ENCODE measurements around the gene TAS2R14. TPM values are rescaled to one million over a fixed set of nuclear protein-coding genes. Genes with fewer than 3 reads are reported as not detected.

The TAS2R14 gene
- total RNA-seq, 2 donors from 2014 or later, result 2.4 to 2.9 TPM

- Mint-ChIP-seq H3K4me1 (peaks cover 17% of the 10 kb centered on the region), H3K4me3 (no peak overlapping the region), H3K27me3 (no peaks in the 10 kb centered on the region), H3K36me3 (ENCODE audit: low read depth) (no peaks in the 10 kb centered on the region), H3K27ac (no peak overlapping the region)
- no peaks in the 10 kb centered on the region for H3K9me3 ChIP-seq (ENCODE audit: control insufficient read depth, low read length, poor library complexity, severe bottlenecking)
- DNase-seq (no peak), ATAC-seq (no peak)
These were observed 3.0 kb upstream of the TAS2R14 start for GRCh38 chr12:10941916-10942607.

- ATAC-seq, result no peak
- H3K4me1 Mint-ChIP-seq, result peaks cover 20% of the 10 kb centered on the region
These were observed 2.3 kb upstream of the TAS2R14 start for GRCh38 chr12:10941369-10941768.

DNA sequence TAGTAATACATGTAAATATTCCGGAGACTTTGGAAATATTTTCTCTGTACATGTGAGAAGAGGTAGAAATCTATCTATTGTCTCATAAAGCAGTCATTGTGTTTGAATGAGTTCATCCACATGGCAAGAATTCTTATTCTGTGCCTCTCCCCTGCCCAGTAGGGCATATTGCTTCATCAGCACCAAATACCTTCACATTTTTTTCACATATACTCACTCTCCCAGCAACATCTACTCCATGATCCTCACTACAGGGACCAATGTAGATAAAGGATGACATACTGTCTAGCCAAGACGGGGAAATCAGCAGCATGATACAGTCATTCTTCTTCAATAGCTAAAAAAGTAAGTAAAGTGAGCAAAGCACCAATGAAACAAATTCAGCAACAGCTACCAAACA, 1.3 kb upstream of the TAS2R14 start:
- DNase-seq, result no peak
- H3K36me3 Mint-ChIP-seq (ENCODE audit: low read depth), result no peaks in the 10 kb centered on the region
- H3K4me3 Mint-ChIP-seq, result no peak overlapping the region
- H3K27me3 Mint-ChIP-seq, result no peaks in the 10 kb centered on the region
- no peak for ATAC-seq
- no peak overlapping the region for H3K27ac Mint-ChIP-seq
- no peaks in the 10 kb centered on the region for H3K9me3 ChIP-seq (ENCODE audit: control insufficient read depth, low read length, poor library complexity, severe bottlenecking)
- H3K4me1 Mint-ChIP-seq, result peaks cover 21% of the 10 kb centered on the region

More at GRCh38 chr12:10941369-10941768, 2.3 kb upstream of the TAS2R14 start:
- H3K4me3 Mint-ChIP-seq, result no peak overlapping the region
- H3K36me3 Mint-ChIP-seq (ENCODE audit: low read depth), result no peaks in the 10 kb centered on the region
- H3K9me3 ChIP-seq (ENCODE audit: control insufficient read depth, low read length, poor library complexity, severe bottlenecking), result no peaks in the 10 kb centered on the region
- H3K27ac Mint-ChIP-seq, result no peak overlapping the region
- H3K27me3 Mint-ChIP-seq, result no peaks in the 10 kb centered on the region
- no peak for DNase-seq

GRCh38 chr12:10936506-10936905, 2.6 kb downstream of the TAS2R14 start:
- no peaks in the 10 kb centered on the region for H3K36me3 Mint-ChIP-seq (ENCODE audit: low read depth)
- no peak for ATAC-seq
- no peaks in the 10 kb centered on the region for H3K9me3 ChIP-seq (ENCODE audit: control insufficient read depth, low read length, poor library complexity, severe bottlenecking)
- peaks cover 11% of the 10 kb centered on the region for H3K4me1 Mint-ChIP-seq
- no peaks in the 10 kb centered on the region for H3K27me3 Mint-ChIP-seq
- H3K4me3 Mint-ChIP-seq, result no peak overlapping the region
- DNase-seq, result no peak
- no peak overlapping the region for H3K27ac Mint-ChIP-seq

DNA sequence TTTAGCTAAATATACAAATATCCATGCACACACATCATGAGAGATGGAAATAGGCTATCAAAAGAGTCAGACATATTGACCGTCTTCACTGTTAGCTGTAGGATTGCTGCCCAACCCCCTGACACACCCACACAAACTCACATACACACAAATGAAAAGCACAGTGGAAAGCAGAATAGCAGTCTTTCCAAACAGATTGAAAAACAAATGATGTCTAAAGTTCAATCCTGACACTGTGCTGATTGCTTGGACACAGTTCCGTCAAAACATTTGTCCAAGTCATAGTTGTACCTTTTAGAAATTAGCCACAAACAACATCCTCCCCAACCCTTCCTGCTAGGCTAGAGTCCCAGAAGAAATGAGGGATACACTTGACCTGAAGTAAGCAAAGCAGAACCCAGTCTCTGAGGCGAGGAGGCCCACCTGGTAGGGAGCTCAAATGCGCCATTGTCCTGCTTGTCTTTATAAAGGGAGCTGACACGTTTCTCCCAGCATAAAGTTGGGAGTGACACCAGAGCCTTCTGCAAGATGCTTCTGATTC, 10.2 kb downstream of the TAS2R14 start, which contains the start of gene PRH2:
Gene PRH2, plus strand, starts transcription at position 491 of the 541 bp plus-strand sequence. Its CDS starts 38 bp downstream, at position 529.
- no peaks in the 10 kb centered on the region for H3K27me3 Mint-ChIP-seq
- peaks cover 2% of the 10 kb centered on the region for H3K36me3 Mint-ChIP-seq (ENCODE audit: low read depth)
- no peak within 1 kb of the TSS for H3K27ac Mint-ChIP-seq
- no peaks in the 10 kb centered on the region for H3K4me1 Mint-ChIP-seq
- no peak for DNase-seq
- H3K9me3 ChIP-seq (ENCODE audit: control insufficient read depth, low read length, poor library complexity, severe bottlenecking), result no peaks in the 10 kb centered on the region
- ATAC-seq, result no peak
- H3K4me3 Mint-ChIP-seq, result no peak within 1 kb of the TSS

DNA sequence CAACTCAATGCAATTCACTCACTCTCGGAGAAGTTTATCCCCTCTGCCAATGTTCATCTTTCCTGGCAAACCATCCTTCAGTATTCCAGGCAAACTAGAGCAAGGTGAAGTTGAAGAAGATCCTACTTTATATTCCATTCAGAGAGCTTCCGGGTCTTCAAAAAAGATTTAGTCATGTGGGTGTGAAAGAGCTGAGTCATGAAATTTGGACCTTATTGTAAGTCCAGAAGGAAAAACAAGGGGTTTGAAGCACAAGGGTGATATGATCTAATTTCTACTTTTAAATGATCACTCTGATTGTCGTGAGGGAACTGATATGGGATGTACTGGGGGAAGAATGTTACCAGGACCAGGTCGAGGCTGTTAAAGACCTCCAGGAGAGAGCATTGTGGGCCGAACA, 12.8 kb downstream of the TAS2R14 start:
- ATAC-seq, result no peak
- Mint-ChIP-seq H3K27ac (no peak overlapping the region), H3K4me3 (no peak overlapping the region), H3K4me1 (no peaks in the 10 kb centered on the region), H3K27me3 (no peaks in the 10 kb centered on the region), H3K36me3 (ENCODE audit: low read depth) (peaks cover 2% of the 10 kb centered on the region)
- H3K9me3 ChIP-seq (ENCODE audit: control insufficient read depth, low read length, poor library complexity, severe bottlenecking), result no peaks in the 10 kb centered on the region
- DNase-seq, result no peak

- ATAC-seq (no peak), DNase-seq (no peak)
- Mint-ChIP-seq H3K27me3 (no peaks in the 10 kb centered on the region), H3K4me1 (no peaks in the 10 kb centered on the region), H3K36me3 (ENCODE audit: low read depth) (no peaks in the 10 kb centered on the region), H3K4me3 (no peak overlapping the region), H3K27ac (no peak overlapping the region)
- H3K9me3 ChIP-seq (ENCODE audit: control insufficient read depth, low read length, poor library complexity, severe bottlenecking), result no peaks in the 10 kb centered on the region
These were observed 19.3 kb downstream of the TAS2R14 start for GRCh38 chr12:10919809-10920208.

GRCh38 chr12:10910380-10910779, 28.7 kb downstream of the TAS2R14 start:
- H3K9me3 ChIP-seq (ENCODE audit: control insufficient read depth, low read length, poor library complexity, severe bottlenecking), result no peaks in the 10 kb centered on the region
- no peaks in the 10 kb centered on the region for H3K27me3 Mint-ChIP-seq
- no peaks in the 10 kb centered on the region for H3K4me1 Mint-ChIP-seq
- no peak for ATAC-seq
- no peak for DNase-seq
- no peak overlapping the region for H3K4me3 Mint-ChIP-seq
- no peaks in the 10 kb centered on the region for H3K36me3 Mint-ChIP-seq (ENCODE audit: low read depth)
- H3K27ac Mint-ChIP-seq, result no peak overlapping the region

DNA sequence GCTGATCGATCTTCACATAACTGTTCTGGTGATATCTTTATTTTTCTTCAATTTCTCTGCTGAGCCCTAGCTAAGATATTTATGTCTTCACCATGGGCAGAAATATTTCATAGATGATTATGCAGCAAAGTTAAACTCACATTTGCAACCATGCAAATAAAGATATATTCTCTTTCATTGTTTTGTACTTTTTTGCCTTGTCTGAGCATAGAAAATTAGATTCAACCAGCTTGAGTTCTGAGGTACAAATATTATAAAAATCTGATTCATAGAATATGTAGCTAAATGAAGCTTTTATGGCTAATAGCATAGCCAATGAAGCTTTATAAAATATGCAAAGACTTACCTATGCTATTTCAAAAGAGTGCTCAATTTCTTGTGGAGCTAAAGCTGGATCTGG, 29.6 kb downstream of the TAS2R14 start, which contains the start of gene TAS2R13:
Gene TAS2R13, minus strand, starts transcription at position 101 of the 400 bp plus-strand sequence. CDS start 264 bp downstream, outside the sequence.
- no peaks in the 10 kb centered on the region for H3K36me3 Mint-ChIP-seq (ENCODE audit: low read depth)
- no peaks in the 10 kb centered on the region for H3K9me3 ChIP-seq (ENCODE audit: control insufficient read depth, low read length, poor library complexity, severe bottlenecking)
- H3K27ac Mint-ChIP-seq, result no peak within 1 kb of the TSS
- DNase-seq (no peak), ATAC-seq (no peak)
- no peaks in the 10 kb centered on the region for H3K27me3 Mint-ChIP-seq
- H3K4me3 Mint-ChIP-seq, result no peak within 1 kb of the TSS
- H3K4me1 Mint-ChIP-seq, result no peaks in the 10 kb centered on the region

GRCh38 chr12:10904686-10905085, 34.4 kb downstream of the TAS2R14 start:
- no peak for ATAC-seq
- H3K4me1 Mint-ChIP-seq, result no peaks in the 10 kb centered on the region
- no peaks in the 10 kb centered on the region for H3K36me3 Mint-ChIP-seq (ENCODE audit: low read depth)
- H3K9me3 ChIP-seq (ENCODE audit: control insufficient read depth, low read length, poor library complexity, severe bottlenecking), result peaks cover 3% of the 10 kb centered on the region
- DNase-seq, result no peak
- no peak overlapping the region for H3K4me3 Mint-ChIP-seq
- no peak overlapping the region for H3K27ac Mint-ChIP-seq
- H3K27me3 Mint-ChIP-seq, result no peaks in the 10 kb centered on the region

DNA sequence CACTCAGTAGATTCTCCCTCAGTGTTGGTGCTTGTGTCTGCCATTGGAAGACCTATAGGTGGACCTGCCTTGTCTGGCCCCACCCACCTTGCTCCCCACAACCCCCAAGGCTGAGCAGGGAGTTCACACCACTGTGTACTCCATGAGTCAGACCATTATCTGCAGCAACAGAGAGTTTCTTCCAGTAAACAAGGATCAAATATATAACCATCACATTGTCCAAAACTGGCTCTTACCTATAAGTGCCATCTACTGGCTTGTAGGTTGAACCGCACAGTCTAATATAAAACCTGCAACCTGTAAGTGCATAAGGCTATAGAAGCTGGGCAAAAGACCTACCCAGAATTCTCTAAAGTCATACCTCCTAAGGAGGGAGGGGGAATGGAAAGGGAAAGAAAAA, 37.6 kb downstream of the TAS2R14 start:
- ATAC-seq (no peak), DNase-seq (no peak)
- H3K36me3 Mint-ChIP-seq (ENCODE audit: low read depth), result peaks cover 3% of the 10 kb centered on the region
- no peak overlapping the region for H3K4me3 Mint-ChIP-seq
- no peak overlapping the region for H3K27ac Mint-ChIP-seq
- no peaks in the 10 kb centered on the region for H3K4me1 Mint-ChIP-seq
- H3K27me3 Mint-ChIP-seq, result no peaks in the 10 kb centered on the region
- H3K9me3 ChIP-seq (ENCODE audit: control insufficient read depth, low read length, poor library complexity, severe bottlenecking), result peaks cover 3% of the 10 kb centered on the region

- Mint-ChIP-seq H3K4me1 (no peaks in the 10 kb centered on the region), H3K27me3 (no peaks in the 10 kb centered on the region), H3K4me3 (no peak overlapping the region), H3K27ac (no peak overlapping the region), H3K36me3 (ENCODE audit: low read depth) (peaks cover 3% of the 10 kb centered on the region)
- DNase-seq, result no peak
- ATAC-seq, result no peak
- H3K9me3 ChIP-seq (ENCODE audit: control insufficient read depth, low read length, poor library complexity, severe bottlenecking), result peaks cover 3% of the 10 kb centered on the region
These were observed 38.1 kb downstream of the TAS2R14 start for GRCh38 chr12:10900972-10901371.

DNA sequence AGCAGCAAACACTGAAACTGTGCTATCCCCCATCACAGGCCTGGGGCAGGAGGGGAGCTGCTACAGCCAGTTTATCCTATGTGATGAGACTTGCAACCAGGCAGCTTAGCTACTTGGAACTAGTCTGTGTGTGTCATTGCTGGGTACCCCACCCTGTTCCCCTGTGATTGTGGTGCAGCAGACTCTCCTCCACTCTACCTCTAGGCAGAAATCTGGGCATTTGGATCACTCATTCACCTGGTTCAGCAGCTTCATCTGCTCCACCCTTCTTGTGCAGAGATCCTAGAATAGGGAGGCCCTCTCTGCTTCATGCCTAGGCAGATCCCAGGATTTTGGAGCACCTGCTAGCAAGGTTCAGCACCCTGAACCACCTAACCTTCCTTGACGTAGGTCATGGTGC, 38.5 kb downstream of the TAS2R14 start:
- DNase-seq (no peak), ATAC-seq (no peak)
- Mint-ChIP-seq H3K27ac (no peak overlapping the region), H3K4me3 (no peak overlapping the region), H3K4me1 (no peaks in the 10 kb centered on the region), H3K36me3 (ENCODE audit: low read depth) (peaks cover 3% of the 10 kb centered on the region), H3K27me3 (no peaks in the 10 kb centered on the region)
- H3K9me3 ChIP-seq (ENCODE audit: control insufficient read depth, low read length, poor library complexity, severe bottlenecking), result peaks cover 3% of the 10 kb centered on the region

DNA sequence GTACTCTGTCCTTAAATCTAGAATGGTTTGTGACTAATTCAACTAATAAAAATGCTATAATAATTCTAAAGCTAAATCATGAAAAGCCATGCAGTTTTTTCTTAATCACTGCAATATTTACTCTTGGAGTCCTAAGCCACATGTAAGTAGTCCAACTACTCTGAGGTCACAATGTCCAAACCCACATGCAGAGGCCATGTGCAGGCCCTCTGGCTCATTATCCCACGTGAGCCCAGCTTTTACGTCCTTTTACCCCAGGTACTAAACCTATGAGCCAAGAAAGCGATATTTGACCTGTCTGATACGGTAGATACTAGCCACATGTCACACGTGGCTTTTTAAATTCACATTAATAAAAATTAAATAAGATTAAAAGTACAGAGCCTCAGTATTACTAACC, 42.2 kb downstream of the TAS2R14 start:
- DNase-seq (no peak), ATAC-seq (no peak)
- Mint-ChIP-seq H3K4me1 (no peaks in the 10 kb centered on the region), H3K27me3 (no peaks in the 10 kb centered on the region), H3K4me3 (no peak overlapping the region), H3K27ac (no peak overlapping the region), H3K36me3 (ENCODE audit: low read depth) (peaks cover 7% of the 10 kb centered on the region)
- H3K9me3 ChIP-seq (ENCODE audit: control insufficient read depth, low read length, poor library complexity, severe bottlenecking), result no peaks in the 10 kb centered on the region
